Activated CD8-positive, alpha-beta T cell treated with anti-CD3 and anti-CD28 coated beads for 36 hours (primary cell): ENCODE measurements around the gene PPL. TPM values are rescaled to one million over a fixed set of nuclear protein-coding genes. Genes with fewer than 3 reads are reported as not detected.

Experiments used
- ATAC-seq: fragments of 200-7000 bp; cut with Tn5 transposase; one replicate; pipeline ENCODE4 v1.10.0; 2021; ENCODE audit warnings: mild to moderate bottlenecking, moderate library complexity
- CTCF ChIA-PET: fragments of 350-600 bp; sonication (Branson Sonifier 250); formaldehyde crosslinking; loops from one replicate; lab custom pipeline; 2021; ENCODE audit warnings: antibody characterized with exemption; lab: Charles Lee
- POLR2A ChIA-PET: fragments of 350-600 bp; sonication (Branson Sonifier 250); formaldehyde crosslinking; loops from one replicate; lab custom pipeline; 2021; ENCODE audit warnings: antibody characterized with exemption; lab: Charles Lee
- DNase-seq: peaks from one replicate; pipeline ENCODE4 v3.0.0-alpha.2; 2020
- H3K27ac Mint-ChIP-seq: one replicate; pipeline ENCODE4 v1.8.0; 2021; ENCODE audit warnings: mild to moderate bottlenecking, mixed read lengths
- H3K27me3 Mint-ChIP-seq: one replicate; pipeline ENCODE4 v1.8.0; 2021; ENCODE audit warnings: mixed read lengths
- H3K36me3 Mint-ChIP-seq: one replicate; pipeline ENCODE4 v1.8.0; 2021; ENCODE audit warnings: low read depth, mixed read lengths
- H3K4me1 Mint-ChIP-seq: one replicate; pipeline ENCODE4 v1.8.0; 2021; ENCODE audit warnings: low read depth, mixed read lengths
- H3K4me3 Mint-ChIP-seq: one replicate; pipeline ENCODE4 v1.8.0; 2021; ENCODE audit warnings: mild to moderate bottlenecking, moderate library complexity, mixed read lengths
- H3K9me3 Mint-ChIP-seq: one replicate; pipeline ENCODE4 v1.8.0; 2021; ENCODE audit warnings: mixed read lengths
- CTCF ChIP-seq: fragments of 200-600 bp; IDR thresholded peaks from one replicate; pipeline ENCODE4 v1.8.0; 2022; ENCODE audit warnings: antibody characterized with exemption, mild to moderate bottlenecking
- intact Hi-C: fragments of 100-400 bp; cut with micrococcal nuclease; formaldehyde crosslinking; loops from one replicate; pipeline ENCODE4 v1.10.0; 2022
- total RNA-seq, 2 experiments: library from RNA; stranded (reverse); gene quantifications; one replicate each; pipeline ENCODE4 v1.2.3, GENCODE V29; 2021

Gene PPL
- total RNA-seq, 2 experiments from 2014 or later, result 0.05 TPM; not detected in 1

- Mint-ChIP-seq H3K36me3 (no peaks in the 10 kb centered on the region), H3K4me1 (peaks cover 2% of the 10 kb centered on the region), H3K27me3 (peaks cover 2% of the 10 kb centered on the region), H3K27ac (no peak overlapping the region), H3K4me3 (no peak overlapping the region), H3K9me3 (no peaks in the 10 kb centered on the region)
- ATAC-seq (peak; percentile 27), DNase-seq (peak; percentile 25)
- POLR2A ChIA-PET, result no interaction called here
- TF ChIP-seq CTCF, result no peak
- CTCF ChIA-PET, result interaction anchor here (1.1 kb wide), 1 partner anchor 12 kb away, joined by 3 read pairs; no protein-coding TSS in a partner anchor
- intact Hi-C loops, result no loop called here
These were observed 7.7 kb upstream of the PPL start for GRCh38 chr16:4944333-4945281.

DNA sequence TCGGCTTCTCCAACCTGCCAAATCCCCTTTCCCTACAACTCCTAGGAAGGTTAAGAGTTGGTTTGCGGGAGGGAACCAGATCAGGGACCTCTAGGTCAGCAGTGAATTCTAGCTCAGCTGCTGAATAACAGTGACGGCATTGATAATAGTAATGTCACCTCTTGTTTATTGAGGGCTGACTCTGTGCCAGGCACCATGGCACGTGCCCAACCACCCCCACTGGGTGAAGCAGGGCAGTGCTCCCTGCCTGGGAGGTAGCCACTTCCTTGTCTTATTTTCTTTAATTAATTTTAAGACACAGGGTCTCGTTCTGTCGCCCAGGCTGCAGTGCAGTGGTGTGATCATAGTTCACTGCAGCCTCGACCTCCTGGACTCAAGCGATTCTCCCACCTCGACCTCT is 5.5 kb upstream of the PPL start:
- intact Hi-C loops, result no loop called here
- ATAC-seq, result no peak
- DNase-seq, result no peak
- H3K9me3 Mint-ChIP-seq, result no peaks in the 10 kb centered on the region
- TF ChIP-seq CTCF, result no peak
- ChIA-PET POLR2A (no interaction called here), CTCF (no interaction called here)
- no peak overlapping the region for H3K27ac Mint-ChIP-seq
- peaks cover 2% of the 10 kb centered on the region for H3K4me1 Mint-ChIP-seq
- H3K36me3 Mint-ChIP-seq, result no peaks in the 10 kb centered on the region
- H3K4me3 Mint-ChIP-seq, result no peak overlapping the region
- H3K27me3 Mint-ChIP-seq, result peaks cover 11% of the 10 kb centered on the region

- Mint-ChIP-seq H3K27me3 (peaks cover 18% of the 10 kb centered on the region), H3K27ac (no peak overlapping the region), H3K9me3 (no peaks in the 10 kb centered on the region), H3K4me1 (peaks cover 6% of the 10 kb centered on the region), H3K36me3 (no peaks in the 10 kb centered on the region), H3K4me3 (no peak overlapping the region)
- intact Hi-C loops, result no loop called here
- no peak for TF ChIP-seq CTCF
- CTCF ChIA-PET, result interaction anchor here (1.1 kb wide), 1 partner anchor 15 kb away, joined by 3 read pairs; no protein-coding TSS in a partner anchor
- ATAC-seq, result no peak
- POLR2A ChIA-PET, result no interaction called here
- DNase-seq, result no peak
These were observed 3.8 kb upstream of the PPL start for GRCh38 chr16:4940719-4941118.

DNA sequence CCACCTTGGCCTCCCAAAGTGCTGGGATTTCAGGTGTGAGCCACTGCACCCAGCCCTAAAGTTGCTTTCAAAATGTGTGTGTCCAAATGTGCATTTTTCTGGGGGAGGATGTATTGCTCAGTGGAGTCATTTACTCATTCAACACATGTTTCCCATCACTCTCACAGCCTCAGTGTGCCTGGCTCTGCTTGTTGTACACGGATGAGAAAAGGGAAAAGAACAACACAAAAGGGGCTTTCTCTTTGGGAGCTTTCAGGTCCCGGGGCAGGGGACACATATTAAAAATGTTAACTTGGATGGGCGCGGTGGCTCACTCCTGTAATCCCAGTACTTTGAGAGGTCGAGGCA is 1.7 kb upstream of the PPL start:
- Mint-ChIP-seq H3K36me3 (no peaks in the 10 kb centered on the region), H3K4me1 (peaks cover 4% of the 10 kb centered on the region), H3K27me3 (peaks cover 25% of the 10 kb centered on the region), H3K9me3 (no peaks in the 10 kb centered on the region), H3K27ac (no peak overlapping the region), H3K4me3 (no peak overlapping the region)
- CTCF ChIA-PET, result no interaction called here
- no peak for TF ChIP-seq CTCF
- POLR2A ChIA-PET, result no interaction called here
- ATAC-seq, result no peak
- no peak for DNase-seq
- intact Hi-C loops, result no loop called here
